HG02588 (cell line): ENCODE data around the gene ILKAP.

Experiments used
- ATAC-seq: cut with Tn5 transposase; IDR thresholded peaks from one replicate; pipeline ENCODE4 v1.9.1; 2021; ENCODE audit warnings: mild to moderate bottlenecking, moderate library complexity; ENCODE audit not compliant: unreplicated experiment

Gene ILKAP

GRCh38 chr2:238152771-238153688, 50.5 kb downstream of the ILKAP start:
- no peak for ATAC-seq

- no peak for ATAC-seq
These were observed 51.8 kb downstream of the ILKAP start for GRCh38 chr2:238151628-238152235.

DNA sequence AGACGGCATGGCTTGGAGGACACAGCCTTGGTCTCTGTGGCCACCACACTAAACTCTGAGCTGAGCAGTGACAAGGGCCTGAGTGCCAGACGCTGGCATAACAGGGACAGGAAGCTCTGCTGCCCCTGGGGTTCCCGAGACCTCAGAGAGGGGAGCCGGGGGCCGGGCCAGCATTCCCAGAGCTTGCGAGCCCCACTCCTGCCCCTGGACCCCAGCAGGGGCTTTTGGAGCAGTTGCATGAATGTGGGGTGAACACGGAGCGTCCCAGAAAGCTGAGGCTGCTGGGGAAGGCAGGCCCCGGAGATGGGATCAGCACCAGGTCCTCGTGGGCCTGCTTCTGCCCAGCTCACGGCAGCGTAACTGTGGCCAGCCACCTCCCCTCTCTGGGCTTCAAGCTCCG, 52.3 kb downstream of the ILKAP start:
- ATAC-seq, result no peak

DNA sequence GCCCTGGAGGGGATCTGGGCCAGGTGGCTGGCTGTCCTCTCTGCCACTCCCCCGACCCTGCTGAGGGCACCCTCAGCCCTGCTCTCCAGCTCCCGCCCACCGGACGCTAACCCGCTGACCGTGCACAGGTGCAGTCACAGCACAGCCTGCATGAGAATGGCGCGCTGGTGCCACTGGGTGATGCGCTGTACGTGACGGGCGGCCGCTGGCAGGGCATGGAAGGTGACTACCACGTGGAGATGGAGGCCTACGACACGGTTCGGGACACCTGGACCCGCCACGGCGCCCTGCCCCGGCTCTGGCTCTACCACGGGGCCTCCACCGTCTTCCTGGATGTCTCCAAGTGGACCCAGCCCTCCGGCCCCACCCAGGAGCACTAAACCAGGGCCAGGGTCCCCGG, 52.8 kb downstream of the ILKAP start:
- ATAC-seq, result no peak

DNA sequence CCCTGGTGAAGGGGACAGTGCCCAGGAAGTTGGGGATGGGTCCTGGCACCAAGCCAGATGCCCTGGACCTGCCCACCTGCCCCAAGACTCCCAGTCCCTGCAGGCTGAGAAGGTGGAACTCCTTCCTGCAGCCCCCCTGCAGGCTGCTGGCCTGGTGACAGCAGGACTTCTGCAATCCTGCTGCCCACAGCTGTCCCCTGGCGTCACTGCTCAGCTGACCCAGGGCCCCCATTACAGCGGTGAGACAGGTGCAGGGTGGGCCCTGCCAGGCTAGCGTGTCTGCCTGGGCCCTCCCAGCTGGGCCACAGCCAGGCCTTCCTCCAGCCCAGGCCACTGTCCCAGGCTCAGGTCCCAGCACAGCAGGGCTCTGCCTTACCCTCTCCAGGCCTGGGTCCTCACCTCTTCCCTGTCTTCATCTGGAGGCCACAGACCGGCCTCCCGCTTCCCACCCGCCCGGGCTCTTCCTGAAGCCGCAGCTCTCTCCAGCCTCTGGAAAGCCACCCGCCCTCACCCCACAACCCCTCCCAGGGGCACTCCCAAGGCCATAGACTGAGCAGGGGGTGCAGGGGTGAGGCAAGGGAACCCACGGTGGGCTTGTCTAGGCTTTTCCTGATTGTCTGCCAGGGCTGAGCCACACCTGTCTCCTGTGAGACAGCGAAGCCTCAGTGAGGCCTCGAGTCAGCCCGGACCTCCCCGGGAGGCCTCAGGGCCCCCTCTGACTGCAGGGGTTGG, 53.5 kb downstream of the ILKAP start:
- no peak for ATAC-seq

DNA sequence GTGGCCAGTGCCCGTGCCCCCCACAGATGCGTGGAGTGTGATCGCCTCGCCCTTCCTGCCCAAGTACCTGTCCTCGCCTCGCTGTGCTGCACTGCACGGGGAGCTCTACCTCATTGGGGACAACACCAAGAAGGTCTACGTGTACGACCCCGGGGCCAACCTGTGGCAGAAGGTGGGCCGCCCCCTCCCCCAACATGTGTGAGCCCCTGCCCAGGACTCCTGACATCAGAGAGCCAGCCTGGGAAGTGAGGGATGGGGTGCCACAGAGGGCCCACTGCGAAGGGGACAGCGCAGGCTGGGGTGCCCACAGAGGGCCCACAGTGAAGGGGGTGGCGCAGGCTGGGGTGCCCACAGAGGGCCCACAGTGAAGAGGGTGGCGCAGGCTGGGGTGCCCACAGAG, 54.5 kb downstream of the ILKAP start:
- ATAC-seq, result no peak

GRCh38 chr2:238146884-238147544, 56.5 kb downstream of the ILKAP start:
- ATAC-seq, result no peak

GRCh38 chr2:238145851-238146250, 57.6 kb downstream of the ILKAP start:
- ATAC-seq, result no peak

DNA sequence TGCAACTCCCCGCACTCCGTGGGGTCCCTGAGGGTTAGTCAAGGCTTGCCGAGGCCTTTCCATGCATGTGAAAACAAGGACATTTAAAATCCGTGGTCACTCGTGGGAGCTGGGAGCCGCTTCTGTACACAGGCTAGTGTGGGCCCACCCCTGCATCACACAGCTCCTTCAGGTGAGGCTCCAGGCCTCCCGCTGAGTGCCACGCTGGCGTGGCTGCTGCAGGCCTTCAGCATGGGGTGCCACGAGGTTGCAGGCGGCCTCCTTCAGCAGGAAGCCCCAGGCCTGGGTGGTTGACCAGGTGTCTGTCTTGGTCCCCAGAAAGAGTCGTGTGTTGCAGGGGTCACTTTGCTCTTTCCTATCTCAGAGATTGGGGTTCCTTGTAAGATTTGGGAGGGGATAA, 58.4 kb downstream of the ILKAP start:
- no peak for ATAC-seq

GRCh38 chr2:238144262-238144661, 59.2 kb downstream of the ILKAP start:
- no peak for ATAC-seq

DNA sequence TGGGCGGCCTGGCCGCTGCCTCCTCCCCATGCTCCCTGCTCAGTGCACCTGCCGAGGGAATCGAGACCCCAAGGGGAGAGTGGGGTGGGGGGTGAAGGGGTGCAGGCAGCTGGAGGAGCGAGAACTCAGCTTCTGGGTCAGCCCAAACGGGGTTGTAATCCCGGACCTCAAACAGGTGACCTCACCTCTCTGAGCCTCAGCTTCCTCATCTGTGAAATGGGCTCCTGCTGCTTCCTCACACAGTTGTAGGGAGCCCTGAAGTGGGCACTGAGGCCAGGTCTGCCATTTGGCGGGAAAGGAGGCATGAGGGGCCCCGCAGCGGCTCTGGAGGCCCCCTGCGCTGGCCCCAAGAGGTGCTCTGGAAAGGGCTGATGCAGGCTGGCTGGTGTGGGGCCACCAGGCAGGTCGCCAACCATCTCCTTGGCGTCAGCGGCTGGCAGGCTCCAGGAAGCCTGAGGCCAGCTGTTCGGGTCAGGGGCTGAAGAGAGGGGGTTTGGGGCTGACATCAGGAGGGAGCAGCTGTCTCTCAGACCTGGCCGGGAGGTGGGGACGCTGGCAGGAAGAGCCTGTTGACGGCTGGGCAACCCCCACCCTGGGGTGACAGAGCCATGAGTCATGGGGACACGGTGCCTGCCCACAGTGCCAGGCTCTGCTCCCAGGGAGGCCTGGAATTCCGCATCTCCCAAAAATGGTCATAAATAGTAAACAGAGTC, 60.1 kb downstream of the ILKAP start:
- ATAC-seq, result no peak

DNA sequence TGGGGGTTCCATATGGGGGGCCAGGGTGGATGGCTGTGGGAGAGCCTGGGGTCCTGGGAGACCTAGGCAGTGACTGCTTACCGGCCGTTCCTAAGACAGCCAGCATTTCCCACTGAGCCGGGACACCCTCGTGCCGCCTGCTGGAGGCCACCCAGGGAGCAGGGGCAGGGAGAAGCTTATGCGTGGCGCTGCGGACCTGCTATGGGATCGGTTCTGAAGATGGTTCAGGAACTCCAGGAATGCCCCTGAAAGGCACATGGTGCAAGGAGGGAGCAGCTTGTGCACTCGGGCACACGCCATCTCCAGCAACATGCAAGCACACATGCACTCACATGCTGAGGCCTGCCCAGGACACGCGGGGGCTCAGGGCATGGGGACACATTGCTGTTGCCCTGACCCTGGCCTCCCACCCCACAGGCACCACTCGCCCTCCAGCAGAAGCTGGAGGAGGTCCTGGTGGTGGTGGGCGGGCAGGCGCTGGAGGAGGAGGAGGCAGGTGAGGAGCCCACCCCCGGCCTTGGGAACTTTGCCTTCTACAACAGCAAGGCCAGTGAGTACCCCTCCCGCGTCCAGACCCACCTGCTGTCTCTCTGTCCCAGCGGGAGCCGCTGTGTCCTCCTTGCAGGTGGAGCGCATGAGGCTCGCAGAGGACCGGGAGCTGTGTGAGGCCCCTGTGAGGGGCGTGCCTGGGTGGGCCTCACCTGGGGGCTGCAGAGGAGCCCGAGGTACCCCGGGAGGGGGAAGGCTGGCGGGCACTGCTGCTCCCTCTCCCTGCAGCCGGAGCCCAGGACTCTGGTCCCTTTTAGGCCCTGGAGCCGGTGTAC, 60.9 kb downstream of the ILKAP start:
- ATAC-seq, result no peak

DNA sequence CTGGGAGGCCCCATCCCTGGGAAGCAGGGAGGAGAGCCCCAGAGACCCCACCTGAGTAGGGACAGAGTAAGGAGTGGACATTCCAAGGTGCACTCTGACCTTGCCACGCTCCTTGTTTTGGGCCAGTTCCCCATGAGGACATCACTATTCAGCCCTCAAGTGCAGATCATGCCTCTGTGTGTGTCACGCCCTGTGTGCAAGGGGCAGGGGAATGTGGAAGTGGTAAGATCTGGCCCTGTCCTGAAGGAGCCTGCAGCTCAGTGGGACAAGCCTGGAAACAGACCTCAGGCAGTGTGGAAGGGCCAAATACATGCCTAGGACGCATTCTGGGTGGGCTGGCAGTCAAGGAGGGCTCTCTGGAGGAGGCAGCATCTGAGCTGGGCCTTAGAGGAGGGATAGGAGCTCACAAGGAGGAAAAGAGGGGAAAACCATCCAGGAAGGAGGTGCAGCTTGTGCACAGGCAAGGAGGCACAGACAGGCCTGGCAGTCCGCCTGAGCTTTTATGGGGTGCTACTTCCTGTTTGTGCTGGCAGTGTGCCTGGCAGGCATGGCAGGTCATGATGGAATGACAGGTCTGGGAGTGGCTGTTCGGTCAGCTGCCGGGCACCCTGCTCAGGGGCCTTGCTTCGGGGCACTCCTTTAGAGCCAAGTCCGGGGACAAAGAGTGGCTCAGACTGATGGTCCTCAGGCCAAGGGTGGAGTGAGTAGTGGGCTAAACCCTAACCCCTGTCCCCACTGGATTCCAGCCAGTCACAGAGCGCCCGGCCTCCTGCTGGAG, 61.8 kb downstream of the ILKAP start:
- no peak for ATAC-seq

GRCh38 chr2:238140721-238141540, 62.6 kb downstream of the ILKAP start:
- ATAC-seq, result no peak

- no peak for ATAC-seq
These were observed 63.5 kb downstream of the ILKAP start for GRCh38 chr2:238140040-238140439.

GRCh38 chr2:238139196-238140039, 64.1 kb downstream of the ILKAP start:
- no peak for ATAC-seq
